Gastrocnemius medialis (tissue), 4 donors: ENCODE data around the gene ARV1.

Source experiments
- CTCF ChIP-seq, 5 experiments: fragments of 450-650 bp in 3 of 5; fragments of 200-600 bp in 2 of 5; sonication (generic) in 2 of 5; IDR thresholded peaks in 4 of 5; conservative IDR thresholded peaks in 1 of 5; 1 replicate in 4 of 5; 2 replicates in 1 of 5; pipeline ENCODE4 v1.5.1; 2016 to 2019; ENCODE audit warnings: antibody characterized with exemption in 5 of 5, mild to moderate bottlenecking in 3 of 5, moderate library complexity in 3 of 5
- POLR2A ChIP-seq, 2 donors: fragments of 450-650 bp; IDR thresholded peaks; one replicate each; pipeline ENCODE4 v1.6.1; 2017; ENCODE audit warnings: antibody characterized with exemption in 2 of 2, mild to moderate bottlenecking in 2 of 2, moderate library complexity in 2 of 2

- TF ChIP-seq POLR2A (IDR thresholded peaks at IDR 0.05) (no peak), CTCF (IDR thresholded peaks at IDR 0.05 in 4 of 5, conservative IDR thresholded peaks at IDR 0.05 in 1 of 5) (no peak)
Observed at GRCh38 chr1:231040800-231041718, 62.2 kb downstream of the ARV1 start.
